HCT116 (cell line): ENCODE data around the gene PPP1R3G. TPM values are rescaled to one million over a fixed set of nuclear protein-coding genes. Genes with fewer than 3 reads are reported as not detected.

Experiments used
- ATAC-seq: fragments of 200-7000 bp; cut with Tn5 transposase; 2 replicates; pipeline ENCODE4 v1.9.1; 2020; ENCODE audit warnings: mild to moderate bottlenecking, moderate library complexity
- BruUV-seq: library from RNA; stranded (reverse); fragments of 400-500 nt; replicated peaks from 2 replicates; lab custom pipeline; 2021; lab: Mats Ljungman, UMichigan
- CTCF ChIA-PET: fragments of 300-600 bp; sonication (Branson Sonifier 250); formaldehyde crosslinking; loops from one replicate; lab custom pipeline; 2021; ENCODE audit warnings: antibody characterized with exemption; lab: Charles Lee
- POLR2A ChIA-PET: fragments of 300-600, 350-600 bp; sonication (Branson Sonifier 250); formaldehyde crosslinking; loops from one replicate; lab custom pipeline; 2021; ENCODE audit warnings: antibody characterized with exemption; lab: Charles Lee
- RAD21 ChIA-PET, 2 experiments: fragments of 300-600 bp; sonication (Branson Sonifier 250); formaldehyde crosslinking; loops; one replicate each; lab custom pipeline; 2023; ENCODE audit warnings: low total read pairs in 2 of 2; ENCODE audit not compliant: uncharacterized antibody in 2 of 2, unreplicated experiment in 2 of 2, low non-redundant PET in 1 of 2; lab: Charles Lee
- DNase-seq: peaks from one replicate; pipeline ENCODE4 v3.0.0-alpha.2; 2010; ENCODE audit warnings: low read depth, low spot score
- H2AFZ ChIP-seq: fragments of 200-600 bp; shearing (Covaris generic), sonication (generic); 2 replicates; pipeline ENCODE4 v1.6.1; 2017; ENCODE audit warnings: low read depth, mixed run types, mixed read lengths, antibody characterized with exemption, low read length; ENCODE audit not compliant: poor library complexity, severe bottlenecking
- H3K27ac ChIP-seq: 2 replicates; pipeline ENCODE4 v1.5.1; 2012; ENCODE audit warnings: low read depth, low read length
- H3K27me3 ChIP-seq: fragments of 200-600 bp; sonication (generic); 2 replicates; pipeline ENCODE4 v1.6.1; 2016; ENCODE audit warnings: mixed run types, low read length, mixed read lengths; ENCODE audit not compliant: insufficient read depth
- H3K36me3 ChIP-seq, 2 experiments: fragments of 200-500 bp in 1 of 2; fragments of 200-600 bp in 1 of 2; sonication (Bioruptor generic) in 1 of 2; sonication (generic) in 1 of 2; 2 replicates each; pipeline versions ENCODE4 v1.5.1 to v1.6.1; 2014 to 2016; ENCODE audit warnings: low read length in 2 of 2, inconsistent platforms in 1 of 2, mixed read lengths in 1 of 2, mixed run types in 1 of 2; ENCODE audit not compliant: insufficient read depth in 2 of 2, control insufficient read depth in 1 of 2
- H3K4me1 ChIP-seq, 2 experiments: fragments of 200-600 bp in 1 of 2; sonication (generic) in 1 of 2; 2 replicates each; pipeline versions ENCODE4 v1.5.1 to v1.6.1; 2012 to 2017; ENCODE audit warnings: low read length in 2 of 2, inconsistent platforms in 1 of 2, mild to moderate bottlenecking in 1 of 2, mixed read lengths in 1 of 2, mixed run types in 1 of 2, moderate library complexity in 1 of 2; ENCODE audit not compliant: insufficient read depth in 2 of 2, control insufficient read depth in 1 of 2
- H3K4me2 ChIP-seq: fragments of 200-600 bp; sonication (generic); 2 replicates; pipeline ENCODE4 v1.6.1; 2017; ENCODE audit warnings: mixed run types, low read length, mixed read lengths
- H3K4me3 ChIP-seq, 2 experiments: fragments of 200-600 bp in 1 of 2; sonication (generic) in 1 of 2; replicated peaks in 1 of 2; 2 replicates each; pipeline ENCODE4 v1.5.1; 2011 to 2016; ENCODE audit warnings: low read length in 2 of 2, control low read depth in 1 of 2, low read depth in 1 of 2, mild to moderate bottlenecking in 1 of 2, mixed read lengths in 1 of 2, mixed run types in 1 of 2
- H3K79me2 ChIP-seq: fragments of 200-600 bp; sonication (generic); 2 replicates; pipeline ENCODE4 v1.6.1; 2017; ENCODE audit warnings: mild to moderate bottlenecking, mixed run types, low read length, moderate library complexity, mixed read lengths; ENCODE audit not compliant: insufficient read depth
- H3K9ac ChIP-seq: fragments of 200-600 bp; sonication (generic); 2 replicates; pipeline ENCODE4 v1.6.1; 2016; ENCODE audit warnings: low read length, mixed read lengths
- H3K9me2 ChIP-seq: fragments of 200-600 bp; sonication (generic), shearing (Covaris generic); 2 replicates; pipeline ENCODE4 v1.6.1; 2017; ENCODE audit warnings: mixed run types, mild to moderate bottlenecking, moderate library complexity; ENCODE audit not compliant: insufficient read depth
- H3K9me3 ChIP-seq, 2 experiments: fragments of 200-500 bp in 1 of 2; fragments of 200-600 bp in 1 of 2; sonication (Bioruptor generic) in 1 of 2; sonication (generic) in 1 of 2; 2 replicates each; pipeline ENCODE4 v1.6.1; 2014 to 2017; ENCODE audit warnings: low read length in 2 of 2, mixed read lengths in 2 of 2, inconsistent platforms in 1 of 2, low read depth in 1 of 2, mild to moderate bottlenecking in 1 of 2, mixed run types in 1 of 2, moderate library complexity in 1 of 2; ENCODE audit not compliant: control insufficient read depth in 1 of 2, insufficient read depth in 1 of 2
- H4K20me1 ChIP-seq: fragments of 200-600 bp; sonication (generic), shearing (Covaris generic); 2 replicates; pipeline ENCODE4 v1.6.1; 2017; ENCODE audit warnings: mixed run types, mild to moderate bottlenecking, moderate library complexity; ENCODE audit not compliant: insufficient read depth
- CBX3 ChIP-seq: IDR thresholded peaks from 2 replicates; pipeline ENCODE4 v1.6.1; 2012; ENCODE audit warnings: low read depth
- CEBPB ChIP-seq: IDR thresholded peaks from 2 replicates; pipeline ENCODE4 v1.6.1; 2012; ENCODE audit warnings: low read depth
- ELF1 ChIP-seq: IDR thresholded peaks from 2 replicates; pipeline ENCODE4 v1.6.1; 2012; ENCODE audit warnings: low read depth, borderline replicate concordance
- EZH2 ChIP-seq: fragments of 200-600 bp; sonication (generic); IDR thresholded peaks from 2 replicates; pipeline ENCODE4 v1.6.1; 2017; ENCODE audit warnings: antibody characterized with exemption, mixed run types
- FOSL1 ChIP-seq: IDR thresholded peaks from 2 replicates; pipeline ENCODE4 v1.6.1; 2012; ENCODE audit warnings: low read depth
- JUND ChIP-seq: IDR thresholded peaks from 2 replicates; pipeline ENCODE4 v1.6.1; 2012
- MAX ChIP-seq: IDR thresholded peaks from 2 replicates; pipeline ENCODE4 v1.6.1; 2012
- SP1 ChIP-seq: IDR thresholded peaks from 2 replicates; pipeline ENCODE4 v1.6.1; 2012; ENCODE audit warnings: low read depth
- TCF7L2 ChIP-seq: IDR thresholded peaks from 2 replicates; pipeline ENCODE4 v1.7.0; 2011; ENCODE audit warnings: borderline replicate concordance, inconsistent platforms; ENCODE audit not compliant: insufficient read depth, insufficient read length; ENCODE audit errors: extremely low read depth
- ZFX ChIP-seq: fragments of 450-650 bp; IDR thresholded peaks from 2 replicates; pipeline ENCODE4 v1.6.1; 2017
- ZNF274 ChIP-seq: fragments of 200-500 bp; sonication (Bioruptor generic); IDR thresholded peaks from 2 replicates; pipeline ENCODE4 v1.6.1; 2014; ENCODE audit warnings: mild to moderate bottlenecking, low read depth, low read length, inconsistent platforms
- intact Hi-C: fragments of 100-400 bp; cut with micrococcal nuclease; formaldehyde crosslinking; loops from 2 replicates; pipeline ENCODE4 v1.10.0; 2022
- total RNA-seq: library from RNA; stranded (reverse); gene quantifications from one replicate; pipeline ENCODE4 v1.2.1, GENCODE V29; 2021; ENCODE audit not compliant: unreplicated experiment
- TF ChIP-seq, protein P1 (sequence below): IDR thresholded peaks from 2 replicates; pipeline ENCODE4 v1.6.1; 2012; ENCODE audit warnings: low read depth
- TF ChIP-seq, protein P2 (sequence below), 3 experiments: fragments of 200-600 bp in 1 of 3; sonication (generic) in 1 of 3; IDR thresholded peaks in 2 of 3; conservative IDR thresholded peaks in 1 of 3; 2 replicates each; pipeline ENCODE4 v1.5.1; 2012 to 2017; ENCODE audit warnings: low read depth in 2 of 3, low read length in 2 of 3, antibody characterized with exemption in 1 of 3, borderline replicate concordance in 1 of 3, control low read depth in 1 of 3, mild to moderate bottlenecking in 1 of 3, mixed read lengths in 1 of 3, mixed run types in 1 of 3, moderate library complexity in 1 of 3; ENCODE audit not compliant: insufficient read depth in 1 of 3

PPP1R3G gene
- total RNA-seq, 1 experiment from 2014 or later, result 0.27 TPM

GRCh38 chr6:5055118-5055517 lies 30.0 kb upstream of the PPP1R3G start:
- Histone ChIP-seq H3K4me2 (no peak overlapping the region), H4K20me1 (no peaks in the 10 kb centered on the region), H3K9me2 (no peaks in the 10 kb centered on the region), H3K36me3 (no peaks in the 10 kb centered on the region), H3K4me3 (no peak overlapping the region), H3K4me1 (no peaks in the 10 kb centered on the region), H3K79me2 (no peaks in the 10 kb centered on the region), H2AFZ (no peak overlapping the region), H3K9me3 (peaks cover 0 to 10% of the 10 kb centered on the region in 2 experiments; a peak in 2 of 4 replicates), H3K27ac (no peak overlapping the region), H3K9ac (no peak overlapping the region), H3K27me3 (no peaks in the 10 kb centered on the region)
- ChIA-PET RAD21 (no interaction called here), POLR2A (no interaction called here), CTCF (no interaction called here)
- TF ChIP-seq, protein P1, sequence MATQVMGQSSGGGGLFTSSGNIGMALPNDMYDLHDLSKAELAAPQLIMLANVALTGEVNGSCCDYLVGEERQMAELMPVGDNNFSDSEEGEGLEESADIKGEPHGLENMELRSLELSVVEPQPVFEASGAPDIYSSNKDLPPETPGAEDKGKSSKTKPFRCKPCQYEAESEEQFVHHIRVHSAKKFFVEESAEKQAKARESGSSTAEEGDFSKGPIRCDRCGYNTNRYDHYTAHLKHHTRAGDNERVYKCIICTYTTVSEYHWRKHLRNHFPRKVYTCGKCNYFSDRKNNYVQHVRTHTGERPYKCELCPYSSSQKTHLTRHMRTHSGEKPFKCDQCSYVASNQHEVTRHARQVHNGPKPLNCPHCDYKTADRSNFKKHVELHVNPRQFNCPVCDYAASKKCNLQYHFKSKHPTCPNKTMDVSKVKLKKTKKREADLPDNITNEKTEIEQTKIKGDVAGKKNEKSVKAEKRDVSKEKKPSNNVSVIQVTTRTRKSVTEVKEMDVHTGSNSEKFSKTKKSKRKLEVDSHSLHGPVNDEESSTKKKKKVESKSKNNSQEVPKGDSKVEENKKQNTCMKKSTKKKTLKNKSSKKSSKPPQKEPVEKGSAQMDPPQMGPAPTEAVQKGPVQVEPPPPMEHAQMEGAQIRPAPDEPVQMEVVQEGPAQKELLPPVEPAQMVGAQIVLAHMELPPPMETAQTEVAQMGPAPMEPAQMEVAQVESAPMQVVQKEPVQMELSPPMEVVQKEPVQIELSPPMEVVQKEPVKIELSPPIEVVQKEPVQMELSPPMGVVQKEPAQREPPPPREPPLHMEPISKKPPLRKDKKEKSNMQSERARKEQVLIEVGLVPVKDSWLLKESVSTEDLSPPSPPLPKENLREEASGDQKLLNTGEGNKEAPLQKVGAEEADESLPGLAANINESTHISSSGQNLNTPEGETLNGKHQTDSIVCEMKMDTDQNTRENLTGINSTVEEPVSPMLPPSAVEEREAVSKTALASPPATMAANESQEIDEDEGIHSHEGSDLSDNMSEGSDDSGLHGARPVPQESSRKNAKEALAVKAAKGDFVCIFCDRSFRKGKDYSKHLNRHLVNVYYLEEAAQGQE, result 0 out of 2 replicates have a peak, but pooled peaks have one; percentile 10
- no peak for TF ChIP-seq ZFX
- intact Hi-C loops, result loop anchor here (5.0 kb wide), 1 partner anchor 347 kb away; no protein-coding TSS in a partner anchor
- no TSS peak for BruUV-seq
- no peak for DNase-seq
- ATAC-seq, result no peak

- no peak overlapping the region for H3K9ac ChIP-seq
- ChIA-PET POLR2A (no interaction called here), RAD21 (interaction anchor here in 1 of 2 experiments (0.7 kb wide), 1 partner anchor 116 kb away, joined by 4 read pairs; no protein-coding TSS in a partner anchor), CTCF (interaction anchor here (1.4 to 1.6 kb wide), 3 partner anchors 321 to 345 kb away, joined by 3 to 5 read pairs (median 4); no protein-coding TSS in a partner anchor)
- no peaks in the 10 kb centered on the region for H3K4me1 ChIP-seq
- ATAC-seq (no peak), DNase-seq (no peak)
- intact Hi-C loops, result loop anchor here (5.0 kb wide), 1 partner anchor 344 kb away; no protein-coding TSS in a partner anchor
- BruUV-seq, result no TSS peak
- H3K9me3 ChIP-seq, result no peaks in the 10 kb centered on the region
- no peaks in the 10 kb centered on the region for H3K27me3 ChIP-seq
- no peaks in the 10 kb centered on the region for H3K79me2 ChIP-seq
- no peak overlapping the region for H3K4me2 ChIP-seq
- H3K27ac ChIP-seq, result no peak overlapping the region
- H3K9me2 ChIP-seq, result no peaks in the 10 kb centered on the region
- H3K36me3 ChIP-seq, result no peaks in the 10 kb centered on the region
- no peaks in the 10 kb centered on the region for H4K20me1 ChIP-seq
- H3K4me3 ChIP-seq, result no peak overlapping the region
- H2AFZ ChIP-seq, result no peak overlapping the region
- no peak for TF ChIP-seq JUND
- no peak for TF ChIP-seq MAX
- TF ChIP-seq, protein P2, sequence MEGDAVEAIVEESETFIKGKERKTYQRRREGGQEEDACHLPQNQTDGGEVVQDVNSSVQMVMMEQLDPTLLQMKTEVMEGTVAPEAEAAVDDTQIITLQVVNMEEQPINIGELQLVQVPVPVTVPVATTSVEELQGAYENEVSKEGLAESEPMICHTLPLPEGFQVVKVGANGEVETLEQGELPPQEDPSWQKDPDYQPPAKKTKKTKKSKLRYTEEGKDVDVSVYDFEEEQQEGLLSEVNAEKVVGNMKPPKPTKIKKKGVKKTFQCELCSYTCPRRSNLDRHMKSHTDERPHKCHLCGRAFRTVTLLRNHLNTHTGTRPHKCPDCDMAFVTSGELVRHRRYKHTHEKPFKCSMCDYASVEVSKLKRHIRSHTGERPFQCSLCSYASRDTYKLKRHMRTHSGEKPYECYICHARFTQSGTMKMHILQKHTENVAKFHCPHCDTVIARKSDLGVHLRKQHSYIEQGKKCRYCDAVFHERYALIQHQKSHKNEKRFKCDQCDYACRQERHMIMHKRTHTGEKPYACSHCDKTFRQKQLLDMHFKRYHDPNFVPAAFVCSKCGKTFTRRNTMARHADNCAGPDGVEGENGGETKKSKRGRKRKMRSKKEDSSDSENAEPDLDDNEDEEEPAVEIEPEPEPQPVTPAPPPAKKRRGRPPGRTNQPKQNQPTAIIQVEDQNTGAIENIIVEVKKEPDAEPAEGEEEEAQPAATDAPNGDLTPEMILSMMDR (IDR thresholded peaks at IDR 0.05 in 2 of 3, conservative IDR thresholded peaks at IDR 0.05 in 1 of 3; ENCODE audit: borderline replicate concordance in 1 of 3, insufficient read depth in 1 of 3, low read depth in 2 of 3, low read length in 2 of 3), result no peak
- TF ChIP-seq ELF1, result no peak
- no peak for TF ChIP-seq CBX3
- TF ChIP-seq CEBPB, result no peak
- TF ChIP-seq SP1, result no peak
- TF ChIP-seq EZH2, result no peak
- TF ChIP-seq ZFX, result no peak
- TF ChIP-seq FOSL1, result no peak
- no peak for TF ChIP-seq TCF7L2
- TF ChIP-seq ZNF274, result no peak
Measured at GRCh38 chr6:5058254-5058653, 26.9 kb upstream of the PPP1R3G start.
